ENCODE measurements around the gene TAB2. TPM values are rescaled to one million over a fixed set of nuclear protein-coding genes. Genes with fewer than 3 reads are reported as not detected.

Gene TAB2
- total and polyA plus RNA-seq, 2 experiments from 2014 or later = 13.8 to 39.0 TPM

DNA sequence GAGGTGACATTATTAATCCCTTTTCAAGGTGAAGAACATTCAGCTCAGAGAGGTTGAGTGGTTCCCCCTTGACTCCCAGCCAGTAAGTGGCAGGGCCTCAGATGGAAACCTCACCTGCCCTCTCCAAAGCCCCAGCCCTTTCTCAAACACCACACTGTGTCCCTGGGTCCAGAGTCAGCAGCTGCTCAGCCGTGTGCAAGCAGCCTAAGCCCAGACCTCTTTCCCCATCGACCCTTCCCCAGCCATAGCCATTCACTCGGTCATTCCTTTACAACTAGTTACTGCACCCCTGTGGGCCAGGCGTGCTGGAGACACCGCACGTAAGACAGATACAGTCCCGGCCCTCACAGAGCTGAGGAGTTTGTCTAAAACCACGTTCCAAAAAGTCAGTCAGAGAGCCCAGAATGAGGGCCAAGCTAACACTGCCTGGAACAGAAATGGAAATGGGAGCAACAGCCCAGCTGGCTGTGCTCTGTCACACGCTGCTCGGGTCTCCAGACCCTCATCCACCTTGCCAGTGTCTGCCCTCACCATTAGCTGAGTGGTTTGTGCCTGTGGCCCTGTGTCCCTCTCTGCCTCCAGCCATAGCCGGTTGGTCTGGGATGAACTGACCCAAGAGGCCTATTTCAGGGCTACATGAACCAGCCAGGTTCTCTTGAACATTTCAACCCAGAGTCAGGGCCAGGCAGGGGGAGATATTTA, 137.7 kb downstream of the TAB2 start:
- Histone ChIP-seq H3K4me3 (no peak overlapping the region), H3K4me1 (ENCODE audit: low read depth) (no peaks in the 10 kb centered on the region), H3K9me3 (ENCODE audit: low read depth) (no peaks in the 10 kb centered on the region), H3K27me3 (peaks cover 27% of the 10 kb centered on the region), H3K27ac (no peak overlapping the region), H3K36me3 (no peaks in the 10 kb centered on the region)
- TF ChIP-seq, protein P1, sequence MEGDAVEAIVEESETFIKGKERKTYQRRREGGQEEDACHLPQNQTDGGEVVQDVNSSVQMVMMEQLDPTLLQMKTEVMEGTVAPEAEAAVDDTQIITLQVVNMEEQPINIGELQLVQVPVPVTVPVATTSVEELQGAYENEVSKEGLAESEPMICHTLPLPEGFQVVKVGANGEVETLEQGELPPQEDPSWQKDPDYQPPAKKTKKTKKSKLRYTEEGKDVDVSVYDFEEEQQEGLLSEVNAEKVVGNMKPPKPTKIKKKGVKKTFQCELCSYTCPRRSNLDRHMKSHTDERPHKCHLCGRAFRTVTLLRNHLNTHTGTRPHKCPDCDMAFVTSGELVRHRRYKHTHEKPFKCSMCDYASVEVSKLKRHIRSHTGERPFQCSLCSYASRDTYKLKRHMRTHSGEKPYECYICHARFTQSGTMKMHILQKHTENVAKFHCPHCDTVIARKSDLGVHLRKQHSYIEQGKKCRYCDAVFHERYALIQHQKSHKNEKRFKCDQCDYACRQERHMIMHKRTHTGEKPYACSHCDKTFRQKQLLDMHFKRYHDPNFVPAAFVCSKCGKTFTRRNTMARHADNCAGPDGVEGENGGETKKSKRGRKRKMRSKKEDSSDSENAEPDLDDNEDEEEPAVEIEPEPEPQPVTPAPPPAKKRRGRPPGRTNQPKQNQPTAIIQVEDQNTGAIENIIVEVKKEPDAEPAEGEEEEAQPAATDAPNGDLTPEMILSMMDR (IDR thresholded peaks at IDR 0.05; ENCODE audit: low read depth, low read length) = no peak
- DNase-seq (ENCODE audit: low read depth in 1 of 2, low spot score in 1 of 2) = no peak

- Histone ChIP-seq H3K27me3 (peaks cover 14% of the 10 kb centered on the region), H3K9me3 (ENCODE audit: low read depth) (no peaks in the 10 kb centered on the region), H3K4me3 (no peak overlapping the region), H3K4me1 (ENCODE audit: low read depth) (no peaks in the 10 kb centered on the region), H3K27ac (no peak overlapping the region), H3K36me3 (no peaks in the 10 kb centered on the region)
- TF ChIP-seq, protein P1 (IDR thresholded peaks at IDR 0.05; ENCODE audit: low read depth, low read length) = no peak
- DNase-seq (ENCODE audit: low read depth in 1 of 2, low spot score in 1 of 2) = no peak
Measured at GRCh38 chr6:149456311-149457021, 139.0 kb downstream of the TAB2 start.

GRCh38 chr6:149457316-149457884, 139.9 kb downstream of the TAB2 start:
- no peak overlapping the region for H3K4me3 ChIP-seq
- TF ChIP-seq, protein P1 (IDR thresholded peaks at IDR 0.05; ENCODE audit: low read depth, low read length) = no peak
- peak in 1 of 2 donors; percentile 35 for DNase-seq (ENCODE audit: low read depth in 1 of 2, low spot score in 1 of 2)
- H3K9me3 ChIP-seq (ENCODE audit: low read depth) = no peaks in the 10 kb centered on the region
- no peaks in the 10 kb centered on the region for H3K36me3 ChIP-seq
- H3K27me3 ChIP-seq = peaks cover 5% of the 10 kb centered on the region
- H3K4me1 ChIP-seq (ENCODE audit: low read depth) = no peaks in the 10 kb centered on the region
- H3K27ac ChIP-seq = no peak overlapping the region

- Histone ChIP-seq H3K9me3 (ENCODE audit: low read depth) (no peaks in the 10 kb centered on the region), H3K27ac (no peak overlapping the region), H3K27me3 (no peaks in the 10 kb centered on the region), H3K4me1 (ENCODE audit: low read depth) (no peaks in the 10 kb centered on the region), H3K36me3 (no peaks in the 10 kb centered on the region), H3K4me3 (no peak overlapping the region)
- DNase-seq (ENCODE audit: low read depth in 1 of 2, low spot score in 1 of 2) = no peak
- TF ChIP-seq, protein P1 (IDR thresholded peaks at IDR 0.05; ENCODE audit: low read depth, low read length) = no peak
Measured at GRCh38 chr6:149458196-149458595, 140.7 kb downstream of the TAB2 start.

- no peaks in the 10 kb centered on the region for H3K9me3 ChIP-seq (ENCODE audit: low read depth)
- H3K27ac ChIP-seq = no peak overlapping the region
- no peak for DNase-seq (ENCODE audit: low read depth in 1 of 2, low spot score in 1 of 2)
- H3K4me3 ChIP-seq = no peak overlapping the region
- TF ChIP-seq, protein P1 (IDR thresholded peaks at IDR 0.05; ENCODE audit: low read depth, low read length) = no peak
- H3K27me3 ChIP-seq = no peaks in the 10 kb centered on the region
- H3K4me1 ChIP-seq (ENCODE audit: low read depth) = no peaks in the 10 kb centered on the region
- no peaks in the 10 kb centered on the region for H3K36me3 ChIP-seq
Measured at GRCh38 chr6:149458806-149459205, 141.3 kb downstream of the TAB2 start.
